Mucosa of rectum (tissue), 2 donors: Measurements from ENCODE around the gene MAP3K7.
A peak's percentile ranks its signal among the peaks of the same experiment; 100 is the strongest.

Source experiments
- H3K27ac ChIP-seq, 2 donors: one replicate each; pipeline ENCODE4 v1.7.0; 2013; ENCODE audit warnings: inconsistent platforms in 2 of 2, low read depth in 2 of 2, low read length in 2 of 2
- H3K27me3 ChIP-seq, 2 donors: one replicate each; pipeline ENCODE4 v1.7.0; 2013; ENCODE audit warnings: low read length in 2 of 2; ENCODE audit not compliant: control insufficient read depth in 2 of 2, insufficient read depth in 2 of 2
- H3K36me3 ChIP-seq, 2 donors: one replicate each; pipeline ENCODE4 v1.7.0; 2013; ENCODE audit warnings: low read length in 2 of 2; ENCODE audit not compliant: control insufficient read depth in 2 of 2, insufficient read depth in 2 of 2
- H3K4me1 ChIP-seq, 2 donors: one replicate each; pipeline ENCODE4 v1.7.0; 2013; ENCODE audit warnings: low read length in 2 of 2, mild to moderate bottlenecking in 1 of 2; ENCODE audit not compliant: control insufficient read depth in 2 of 2, insufficient read depth in 2 of 2
- H3K4me3 ChIP-seq, 2 donors: one replicate each; pipeline ENCODE4 v1.7.0; 2013; ENCODE audit warnings: low read length in 2 of 2
- H3K9ac ChIP-seq, 2 donors: one replicate each; pipeline ENCODE4 v1.7.0; 2013; ENCODE audit warnings: low read length in 2 of 2, low read depth in 1 of 2, mild to moderate bottlenecking in 1 of 2
- H3K9me3 ChIP-seq, 2 donors: one replicate each; pipeline ENCODE4 v1.7.0; 2013; ENCODE audit warnings: low read length in 2 of 2; ENCODE audit not compliant: control insufficient read depth in 2 of 2
- donor health status: healthy.
- donor health status: Normal muscosa, but diverticular disease.

The MAP3K7 gene

GRCh38 chr6:90547991-90548390, 38.9 kb downstream of the MAP3K7 start:
- no peak overlapping the region for H3K27ac ChIP-seq
- H3K36me3 ChIP-seq, result peaks cover 44 to 52% of the 10 kb centered on the region in 2 donors
- H3K4me3 ChIP-seq, result no peak overlapping the region
- no peak overlapping the region for H3K9ac ChIP-seq
- no peaks in the 10 kb centered on the region for H3K27me3 ChIP-seq
- H3K4me1 ChIP-seq, result no peaks in the 10 kb centered on the region
- no peaks in the 10 kb centered on the region for H3K9me3 ChIP-seq

DNA sequence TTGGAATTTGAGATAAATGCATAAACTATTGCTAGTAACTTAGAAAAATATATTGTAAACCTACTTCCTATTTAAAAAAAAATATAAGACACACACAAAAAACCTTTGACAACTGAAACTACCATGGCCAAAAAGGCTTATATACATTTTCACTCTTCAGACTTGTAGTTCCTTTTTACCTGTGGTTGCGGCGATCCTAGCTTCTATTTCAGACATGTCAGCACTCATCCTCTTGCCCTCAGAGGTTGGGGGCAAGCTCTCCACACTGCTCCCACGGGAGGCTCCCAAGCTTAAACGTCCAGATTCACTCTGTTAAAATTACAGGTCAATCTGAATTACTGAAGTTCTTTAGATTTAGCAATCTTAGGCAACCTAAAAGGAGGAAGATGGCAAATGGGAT, 39.8 kb downstream of the MAP3K7 start:
- H3K9me3 ChIP-seq, result no peaks in the 10 kb centered on the region
- no peaks in the 10 kb centered on the region for H3K4me1 ChIP-seq
- H3K27ac ChIP-seq, result no peak overlapping the region
- H3K9ac ChIP-seq, result no peak overlapping the region
- H3K4me3 ChIP-seq, result no peak overlapping the region
- peaks cover 35 to 49% of the 10 kb centered on the region in 2 donors for H3K36me3 ChIP-seq
- no peaks in the 10 kb centered on the region for H3K27me3 ChIP-seq

DNA sequence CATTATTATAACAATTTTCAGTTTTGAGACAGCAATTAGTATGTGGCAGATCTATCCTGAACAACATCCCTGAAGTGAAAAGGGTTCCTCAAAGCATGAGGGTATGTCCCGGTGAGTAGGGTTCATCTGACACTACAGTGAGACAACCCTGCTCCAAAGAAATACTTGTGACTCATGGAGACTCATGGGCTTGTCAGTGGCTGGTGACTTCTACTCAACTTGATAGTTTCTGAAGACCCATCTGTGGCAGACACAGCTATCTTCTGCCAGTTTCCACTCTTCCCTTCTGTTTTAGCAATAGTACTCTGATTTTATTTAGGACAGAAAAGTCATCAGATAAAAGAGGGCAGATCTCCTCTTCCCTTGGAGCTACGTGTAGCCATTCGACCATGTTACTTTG, 41.4 kb downstream of the MAP3K7 start:
- Histone ChIP-seq H3K4me3 (no peak overlapping the region), H3K9me3 (no peaks in the 10 kb centered on the region), H3K27ac (no peak overlapping the region), H3K4me1 (no peaks in the 10 kb centered on the region), H3K36me3 (peaks cover 32 to 40% of the 10 kb centered on the region in 2 donors), H3K27me3 (no peaks in the 10 kb centered on the region), H3K9ac (no peak overlapping the region)

DNA sequence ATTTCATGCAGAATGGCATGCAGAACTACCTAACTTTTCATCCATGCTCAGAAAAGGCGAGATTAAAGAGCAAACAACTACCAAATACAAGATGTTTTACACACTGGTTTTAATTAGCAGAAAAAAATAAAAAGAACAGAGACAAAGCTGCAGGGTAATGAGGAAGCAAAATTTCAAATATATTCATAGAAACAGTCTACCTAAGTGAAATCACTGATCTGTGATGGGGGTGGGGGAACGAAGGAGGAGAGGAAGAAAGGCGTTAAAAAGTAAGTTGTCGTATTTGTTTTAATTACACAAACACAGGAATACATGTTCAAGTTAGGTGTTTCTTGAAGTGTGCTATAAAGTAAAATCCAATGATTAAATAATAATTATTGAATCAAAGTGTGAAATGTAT, 42.1 kb downstream of the MAP3K7 start:
- peaks cover 32 to 37% of the 10 kb centered on the region in 2 donors for H3K36me3 ChIP-seq
- no peaks in the 10 kb centered on the region for H3K27me3 ChIP-seq
- H3K27ac ChIP-seq, result no peak overlapping the region
- H3K9ac ChIP-seq, result no peak overlapping the region
- H3K9me3 ChIP-seq, result no peaks in the 10 kb centered on the region
- H3K4me1 ChIP-seq, result no peaks in the 10 kb centered on the region
- no peak overlapping the region for H3K4me3 ChIP-seq

DNA sequence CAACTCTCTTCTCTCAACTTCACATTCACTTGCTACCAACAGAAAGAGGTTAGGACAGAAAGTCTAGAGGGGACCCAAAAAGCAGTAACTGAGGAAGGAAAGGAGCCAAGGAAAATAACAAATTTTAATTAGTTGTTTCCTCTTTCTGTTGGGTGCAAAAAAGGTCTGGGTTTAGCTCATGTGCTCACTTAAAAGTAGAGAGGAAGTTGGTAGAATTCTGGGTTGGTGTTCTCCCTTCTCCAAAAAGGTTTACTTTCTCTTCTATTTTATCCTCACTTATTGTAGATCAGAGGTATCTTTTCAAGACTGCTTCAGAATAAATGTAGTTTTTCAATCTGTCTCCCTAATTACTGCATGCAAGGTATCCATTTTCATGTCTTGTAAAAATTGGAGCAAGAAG, 42.8 kb downstream of the MAP3K7 start:
- H3K27me3 ChIP-seq, result no peaks in the 10 kb centered on the region
- peaks cover 0 to 2% of the 10 kb centered on the region in 2 donors for H3K4me1 ChIP-seq
- H3K27ac ChIP-seq, result no peak overlapping the region
- no peak overlapping the region for H3K4me3 ChIP-seq
- H3K9ac ChIP-seq, result no peak overlapping the region
- peaks cover 30 to 35% of the 10 kb centered on the region in 2 donors for H3K36me3 ChIP-seq
- H3K9me3 ChIP-seq, result no peaks in the 10 kb centered on the region

GRCh38 chr6:90541221-90541620, 45.7 kb downstream of the MAP3K7 start:
- H3K36me3 ChIP-seq, result peaks cover 11 to 16% of the 10 kb centered on the region in 2 donors
- H3K4me1 ChIP-seq, result peaks cover 0 to 4% of the 10 kb centered on the region in 2 donors
- H3K4me3 ChIP-seq, result no peak overlapping the region
- H3K9ac ChIP-seq, result no peak overlapping the region
- no peaks in the 10 kb centered on the region for H3K27me3 ChIP-seq
- no peaks in the 10 kb centered on the region for H3K9me3 ChIP-seq
- H3K27ac ChIP-seq, result no peak overlapping the region

DNA sequence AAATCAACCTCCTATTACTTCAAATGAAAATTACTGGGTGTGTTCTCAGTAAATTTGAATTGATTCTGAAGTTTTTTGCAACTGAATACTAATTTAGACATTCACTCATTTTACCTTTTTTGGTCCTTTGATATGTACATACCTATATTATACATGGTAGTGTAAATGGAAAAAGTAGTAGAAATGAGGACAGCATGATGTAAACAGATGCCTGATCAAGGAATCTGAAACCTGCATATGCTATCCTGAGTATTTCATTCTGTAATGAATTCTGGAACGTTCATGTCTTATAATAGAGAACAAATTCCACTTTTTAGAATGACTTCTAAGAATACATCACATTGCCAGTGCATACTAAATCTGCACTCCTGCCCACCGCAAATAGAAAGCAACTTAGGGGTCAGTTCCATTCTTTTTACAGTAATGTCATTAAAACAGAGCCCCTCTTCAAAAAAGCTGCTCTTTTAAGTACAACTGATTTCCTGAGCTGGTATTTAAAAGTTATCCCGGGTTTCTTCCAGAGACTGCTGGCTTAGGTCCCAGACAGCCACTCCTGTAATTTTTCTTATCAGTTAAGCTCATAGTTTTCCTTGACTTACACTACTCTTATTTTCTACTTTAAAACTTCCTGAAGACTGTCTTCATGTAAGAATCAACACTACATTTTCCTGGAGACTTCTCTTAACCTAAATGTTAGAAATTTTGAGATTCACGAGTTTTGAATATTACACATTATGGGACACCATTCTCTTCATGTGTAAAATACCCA, 48.4 kb downstream of the MAP3K7 start:
- no peak overlapping the region for H3K4me3 ChIP-seq
- peaks cover 5 to 11% of the 10 kb centered on the region in 2 donors for H3K36me3 ChIP-seq
- H3K4me1 ChIP-seq, result peaks cover 0 to 4% of the 10 kb centered on the region in 2 donors
- no peaks in the 10 kb centered on the region for H3K9me3 ChIP-seq
- H3K9ac ChIP-seq, result no peak overlapping the region
- H3K27me3 ChIP-seq, result no peaks in the 10 kb centered on the region
- H3K27ac ChIP-seq, result peak overlapping the region; percentile 11 to 29

DNA sequence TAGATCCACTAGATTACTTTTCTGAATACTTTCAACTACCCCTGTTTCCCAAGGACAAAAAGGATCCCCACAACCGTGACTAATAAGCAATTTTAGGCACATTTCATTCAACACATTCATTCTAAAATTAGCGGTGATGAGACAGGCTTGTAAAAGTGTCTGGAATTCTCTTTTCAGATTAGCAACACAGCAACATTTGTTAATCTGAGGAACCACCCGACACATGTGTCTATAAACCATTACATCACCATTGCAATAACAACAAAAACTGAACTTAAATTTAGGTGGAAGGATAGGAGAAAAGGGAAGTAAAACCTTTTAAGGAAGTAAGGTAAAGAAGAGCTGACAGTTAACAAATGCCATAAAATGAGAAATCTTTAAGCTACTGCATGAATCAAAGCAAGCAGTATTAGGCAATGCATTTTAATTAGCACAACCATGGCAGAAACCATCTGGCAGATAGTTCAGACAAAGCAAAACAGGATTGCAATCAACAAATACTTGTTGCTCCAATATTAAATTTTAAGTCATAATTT, 49.1 kb downstream of the MAP3K7 start:
- Histone ChIP-seq H3K27ac (peak overlapping the region in 1 of 2 donors; percentile 4), H3K9ac (no peak overlapping the region), H3K9me3 (no peaks in the 10 kb centered on the region), H3K36me3 (peaks cover 10 to 11% of the 10 kb centered on the region in 2 donors), H3K4me1 (peaks cover 0 to 4% of the 10 kb centered on the region in 2 donors), H3K4me3 (no peak overlapping the region), H3K27me3 (no peaks in the 10 kb centered on the region)

DNA sequence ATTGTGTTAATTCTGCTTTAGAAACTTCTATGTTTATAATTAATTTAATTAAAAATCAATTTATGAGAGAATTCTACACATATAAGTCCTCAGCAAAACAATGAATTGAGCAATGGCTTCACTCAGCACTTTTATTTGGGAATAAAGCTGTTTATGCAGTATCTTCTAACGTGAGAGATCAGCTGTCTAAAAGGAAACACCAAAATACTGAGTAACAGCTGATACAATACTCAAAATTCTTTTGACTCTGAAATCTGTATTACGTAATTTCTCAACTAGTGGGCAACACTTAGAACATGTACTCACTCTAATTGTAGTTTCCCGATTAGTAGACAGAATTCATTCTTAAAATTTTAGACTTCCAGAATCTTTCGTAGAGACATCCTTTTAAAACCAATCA, 49.8 kb downstream of the MAP3K7 start:
- Histone ChIP-seq H3K27ac (no peak overlapping the region), H3K27me3 (no peaks in the 10 kb centered on the region), H3K4me1 (peaks cover 0 to 4% of the 10 kb centered on the region in 2 donors), H3K9ac (no peak overlapping the region), H3K4me3 (no peak overlapping the region), H3K36me3 (peaks cover 10 to 11% of the 10 kb centered on the region in 2 donors), H3K9me3 (no peaks in the 10 kb centered on the region)

DNA sequence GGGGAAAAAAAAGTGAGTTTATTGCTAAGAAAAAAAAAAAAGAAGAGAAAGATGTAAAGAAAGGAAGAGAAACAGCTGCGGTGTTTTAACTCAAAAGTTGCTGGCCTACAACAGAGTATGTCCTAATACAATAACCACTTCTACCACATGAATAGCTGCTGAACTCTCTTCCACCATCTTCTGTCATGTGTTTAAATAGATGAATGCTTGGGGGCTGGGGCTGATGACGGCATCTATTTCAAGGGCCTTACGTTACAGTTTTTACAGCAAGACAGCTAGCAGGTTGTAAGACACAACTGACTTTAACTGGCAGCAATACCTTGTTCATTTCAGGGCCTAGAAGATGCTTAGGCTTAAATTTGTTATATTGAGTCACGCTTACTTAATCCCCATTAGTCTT, 50.4 kb downstream of the MAP3K7 start:
- no peak overlapping the region for H3K9ac ChIP-seq
- H3K9me3 ChIP-seq, result no peaks in the 10 kb centered on the region
- H3K27me3 ChIP-seq, result no peaks in the 10 kb centered on the region
- H3K27ac ChIP-seq, result no peak overlapping the region
- peaks cover 0 to 4% of the 10 kb centered on the region in 2 donors for H3K4me1 ChIP-seq
- H3K36me3 ChIP-seq, result peaks cover 10 to 11% of the 10 kb centered on the region in 2 donors
- no peak overlapping the region for H3K4me3 ChIP-seq
